B cell (primary cell): ENCODE measurements around the gene CBFB.

Experiments
- EZH2 ChIP-seq: IDR thresholded peaks from 2 replicates; pipeline ENCODE4 v1.6.1; 2012; ENCODE audit warnings: borderline replicate concordance, low read depth, mild to moderate bottlenecking, moderate library complexity, low read length; ENCODE audit not compliant: insufficient read depth, poor library complexity, severe bottlenecking
- TF ChIP-seq, protein P1 (sequence below): fragments of 200-600 bp; IDR thresholded peaks from one replicate; pipeline ENCODE4 v1.8.0; 2022; ENCODE audit warnings: antibody characterized with exemption, mild to moderate bottlenecking

DNA sequence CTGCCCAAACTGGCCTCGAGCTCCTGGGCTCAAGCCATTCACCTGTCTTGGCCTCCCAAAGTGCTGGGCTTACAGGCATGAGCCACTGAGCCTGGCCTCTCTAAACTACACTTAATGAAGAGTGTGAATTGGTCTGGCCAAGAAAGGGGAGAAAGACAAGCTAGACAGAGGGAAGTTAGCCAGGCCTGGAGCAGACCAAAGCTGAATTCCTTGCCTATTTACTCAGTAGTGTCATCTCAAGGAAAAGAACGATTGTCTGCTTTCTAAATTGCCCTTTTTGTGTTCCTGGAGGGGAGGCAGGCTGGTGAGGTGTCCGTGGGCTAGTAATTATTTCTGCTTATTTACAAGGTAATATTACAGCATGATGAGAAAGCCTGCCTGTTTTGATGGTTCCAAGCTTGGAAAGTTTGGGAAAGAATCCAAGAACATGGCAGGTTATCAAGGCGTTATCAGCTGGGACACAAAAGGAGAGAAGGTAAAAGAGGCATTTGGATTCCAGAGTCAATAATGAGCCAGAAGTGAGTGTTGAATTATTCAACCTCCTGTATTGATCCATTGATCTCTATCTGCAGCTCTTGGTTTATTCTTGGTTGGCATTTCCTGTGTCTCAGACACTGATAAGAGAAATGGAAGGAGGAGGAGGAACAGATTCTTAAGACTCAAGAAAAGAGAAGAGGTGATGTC is 6.3 kb upstream of the CBFB start:
- TF ChIP-seq, protein P1, sequence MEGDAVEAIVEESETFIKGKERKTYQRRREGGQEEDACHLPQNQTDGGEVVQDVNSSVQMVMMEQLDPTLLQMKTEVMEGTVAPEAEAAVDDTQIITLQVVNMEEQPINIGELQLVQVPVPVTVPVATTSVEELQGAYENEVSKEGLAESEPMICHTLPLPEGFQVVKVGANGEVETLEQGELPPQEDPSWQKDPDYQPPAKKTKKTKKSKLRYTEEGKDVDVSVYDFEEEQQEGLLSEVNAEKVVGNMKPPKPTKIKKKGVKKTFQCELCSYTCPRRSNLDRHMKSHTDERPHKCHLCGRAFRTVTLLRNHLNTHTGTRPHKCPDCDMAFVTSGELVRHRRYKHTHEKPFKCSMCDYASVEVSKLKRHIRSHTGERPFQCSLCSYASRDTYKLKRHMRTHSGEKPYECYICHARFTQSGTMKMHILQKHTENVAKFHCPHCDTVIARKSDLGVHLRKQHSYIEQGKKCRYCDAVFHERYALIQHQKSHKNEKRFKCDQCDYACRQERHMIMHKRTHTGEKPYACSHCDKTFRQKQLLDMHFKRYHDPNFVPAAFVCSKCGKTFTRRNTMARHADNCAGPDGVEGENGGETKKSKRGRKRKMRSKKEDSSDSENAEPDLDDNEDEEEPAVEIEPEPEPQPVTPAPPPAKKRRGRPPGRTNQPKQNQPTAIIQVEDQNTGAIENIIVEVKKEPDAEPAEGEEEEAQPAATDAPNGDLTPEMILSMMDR: no peak
- no peak for TF ChIP-seq EZH2
